GM12873 (cell line): ENCODE measurements around the gene IFRD1.

ENCODE experiments used
- CTCF ChIP-seq: IDR thresholded peaks from 2 replicates; pipeline ENCODE4 v1.5.1; 2012; ENCODE audit warnings: low read depth, mild to moderate bottlenecking, moderate library complexity, low read length, control low read depth; ENCODE audit not compliant: insufficient read depth; ENCODE audit errors: missing control alignments

Gene IFRD1

GRCh38 chr7:112416127-112416526 is 34.1 kb upstream of the IFRD1 start:
- TF ChIP-seq CTCF = no peak

- no peak for TF ChIP-seq CTCF
These were observed 30.6 kb upstream of the IFRD1 start for GRCh38 chr7:112419543-112420130.

- TF ChIP-seq CTCF = no peak
These were observed 29.9 kb upstream of the IFRD1 start for GRCh38 chr7:112420236-112420861.

GRCh38 chr7:112421666-112422486 is 28.4 kb upstream of the IFRD1 start:
- TF ChIP-seq CTCF = no peak

GRCh38 chr7:112422842-112423496 is 27.3 kb upstream of the IFRD1 start:
- no peak for TF ChIP-seq CTCF

GRCh38 chr7:112423987-112424386 is 26.3 kb upstream of the IFRD1 start:
- no peak for TF ChIP-seq CTCF

GRCh38 chr7:112427984-112428383 is 22.3 kb upstream of the IFRD1 start:
- no peak for TF ChIP-seq CTCF
